ENCODE data around the gene TNNI3. TPM values are rescaled to one million over a fixed set of nuclear protein-coding genes. Genes with fewer than 3 reads are reported as not detected.

TNNI3 gene
- total and polyA plus RNA-seq, 2 donors (not counting 3 experiments of a cell fraction or from before 2014, with no cell fraction given): not detected

- CTCF ChIA-PET: interaction anchor here (0.8 to 4.8 kb wide), 2 partner anchors 25 to 28 kb away, joined by 3 to 38 read pairs; no protein-coding TSS in a partner anchor
- Histone ChIP-seq H3K4me2 (ENCODE audit: insufficient read depth, low read length) (peak overlapping the region; percentile 71), H3K27ac (ENCODE audit: insufficient read depth, low read depth, low read length) (peak overlapping the region; percentile 59), H3K36me3 (ENCODE audit: control insufficient read depth in 2 of 2, extremely low read depth in 1 of 2, insufficient read depth in 2 of 2, low read length in 2 of 2) (no peaks in the 10 kb centered on the region), H3K9ac (replicated peaks; ENCODE audit: extremely low read depth, insufficient read depth, low read length) (peak overlapping the region; percentile 78), H3K4me1 (ENCODE audit: control insufficient read depth, extremely low read depth, insufficient read depth, low read length) (peaks cover 20% of the 10 kb centered on the region), H3K27me3 (ENCODE audit: control insufficient read depth in 2 of 2, insufficient read depth in 2 of 2, low read length in 2 of 2) (no peaks in the 10 kb centered on the region), H4K20me1 (replicated peaks; ENCODE audit: control insufficient read depth, extremely low read depth, insufficient read depth, low read length) (no peaks in the 10 kb centered on the region), H3K79me2 (ENCODE audit: control insufficient read depth, insufficient read depth, low read length) (peaks cover 57% of the 10 kb centered on the region), H3K9me3 (replicated peaks; ENCODE audit: control insufficient read depth, insufficient read depth, low read length) (no peaks in the 10 kb centered on the region), H2AFZ (ENCODE audit: low read depth, low read length) (no peak overlapping the region), H3K4me3 (replicated peaks in 1 of 3; ENCODE audit: insufficient read depth in 1 of 3, low read depth in 1 of 3, low read length in 3 of 3) (peak overlapping the region; percentile 30 to 92 (median 75)), H3K9me1 (replicated peaks; ENCODE audit: control insufficient read depth, extremely low read depth, insufficient read depth, low read length) (no peaks in the 10 kb centered on the region)
- TSS peak; percentile 51 for BruUV-seq (replicated peaks)
- dilution Hi-C loops (cut with MboI; ENCODE audit: extremely low pct_ligation_motif_present, low sequenced_read_pairs) (no loop called here), intact Hi-C loops (cut with micrococcal nuclease) (loop anchor here (2.0 to 5.0 kb wide), 2 partner anchors 54 to 654 kb away; partner anchors contain the start of genes LENG9 and RDH13)
- FAIRE-seq: peak; percentile 86
- TF ChIP-seq POLR2AphosphoS5 (IDR thresholded peaks at IDR 0.05; ENCODE audit: insufficient read depth, low read depth, low read length) (peak; percentile 30), GATA2 (IDR thresholded peaks at IDR 0.05; ENCODE audit: insufficient read depth, insufficient read length, low read depth, low read length) (no peak), POLR2A (IDR thresholded peaks at IDR 0.05; ENCODE audit: low read depth, low read length) (no peak), JUN (IDR thresholded peaks at IDR 0.05; ENCODE audit: borderline replicate concordance, insufficient read depth, insufficient read length, low read depth) (no peak), MAX (IDR thresholded peaks at IDR 0.05; ENCODE audit: insufficient read depth, insufficient read length) (peak; percentile 72)
- POLR2A ChIA-PET: interaction anchor here (0.8 to 1.8 kb wide), 3 partner anchors 30 to 291 kb away, joined by 3 to 4 read pairs (median 3); partner anchors contain the start of gene UBE2S
- peak; percentile 31 for DNase-seq (ENCODE audit: low read depth, low spot score)
Observed at GRCh38 chr19:55116232-55116858, 41.2 kb downstream of the TNNI3 start.
